ENCODE results near the gene CNTFR.
"Not testable (repeated sequence)": the region's sequence is repeated elsewhere in the genome, so short reads cannot be mapped to it uniquely, and the experiment has no call there.

CNTFR gene

GRCh38 chr9:34554211-34555001, 35.1 kb downstream of the CNTFR start:
- FAIRE-seq: no peak

- FAIRE-seq: no peak
Observed at GRCh38 chr9:34553511-34554021, 36.0 kb downstream of the CNTFR start.

GRCh38 chr9:34552986-34553385, 36.5 kb downstream of the CNTFR start:
- no peak for FAIRE-seq

DNA sequence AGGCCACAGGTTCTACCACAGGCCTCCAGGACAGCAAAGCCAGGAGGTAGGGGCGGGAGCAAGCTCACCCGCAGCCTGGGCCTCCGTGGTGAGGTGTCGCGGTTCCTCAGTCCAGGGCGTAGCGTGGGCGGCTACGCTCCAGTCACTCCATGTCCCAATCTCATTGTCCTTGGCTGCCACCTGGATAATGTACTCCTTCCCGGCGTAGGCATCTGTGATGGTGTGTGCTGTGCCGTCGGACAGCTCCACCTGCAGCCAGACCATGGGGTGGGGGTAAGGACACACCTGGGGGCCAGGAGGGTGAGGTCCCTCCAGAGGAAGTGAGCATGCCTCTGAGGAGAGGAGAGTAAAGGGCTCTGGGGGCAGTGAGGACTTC, 36.9 kb downstream of the CNTFR start:
- no peak for FAIRE-seq

GRCh38 chr9:34551751-34552605, 37.5 kb downstream of the CNTFR start:
- no peak for FAIRE-seq

GRCh38 chr9:34550681-34551270, 38.7 kb downstream of the CNTFR start:
- FAIRE-seq: no peak

DNA sequence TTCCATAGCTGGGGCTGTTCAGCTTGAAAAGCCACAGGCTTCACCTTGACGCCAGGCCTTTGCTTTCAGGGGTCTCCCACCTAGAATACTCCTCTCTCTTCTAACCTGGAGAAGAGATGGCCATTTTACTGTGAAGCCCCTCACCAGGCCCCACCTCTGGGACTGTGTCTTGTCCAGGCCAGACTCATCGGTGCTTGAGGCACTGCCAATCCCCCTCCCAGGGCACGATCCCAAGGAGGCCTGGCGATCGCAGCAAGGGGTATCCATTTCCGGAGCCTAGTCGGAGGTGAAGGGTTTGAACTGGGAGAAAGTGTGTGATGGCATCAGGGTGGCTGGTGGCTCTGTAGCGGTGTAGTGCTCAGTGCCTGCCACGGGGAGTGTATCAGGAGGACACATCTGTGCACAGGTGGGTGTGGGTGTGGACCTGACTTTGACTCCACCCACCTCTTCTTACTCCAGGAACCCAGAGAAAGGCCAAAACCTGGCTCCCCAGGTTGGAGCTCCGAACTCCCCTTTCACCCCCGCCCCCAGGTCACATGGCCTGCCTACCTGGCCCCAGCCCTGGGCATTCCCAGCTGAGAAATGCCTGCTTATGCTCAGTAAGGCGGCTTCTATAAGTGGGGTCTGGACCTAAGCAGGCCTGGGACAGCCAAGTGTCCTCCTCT, 39.4 kb downstream of the CNTFR start:
- no peak for FAIRE-seq

GRCh38 chr9:34549407-34549732, 40.2 kb downstream of the CNTFR start:
- no peak for FAIRE-seq

DNA sequence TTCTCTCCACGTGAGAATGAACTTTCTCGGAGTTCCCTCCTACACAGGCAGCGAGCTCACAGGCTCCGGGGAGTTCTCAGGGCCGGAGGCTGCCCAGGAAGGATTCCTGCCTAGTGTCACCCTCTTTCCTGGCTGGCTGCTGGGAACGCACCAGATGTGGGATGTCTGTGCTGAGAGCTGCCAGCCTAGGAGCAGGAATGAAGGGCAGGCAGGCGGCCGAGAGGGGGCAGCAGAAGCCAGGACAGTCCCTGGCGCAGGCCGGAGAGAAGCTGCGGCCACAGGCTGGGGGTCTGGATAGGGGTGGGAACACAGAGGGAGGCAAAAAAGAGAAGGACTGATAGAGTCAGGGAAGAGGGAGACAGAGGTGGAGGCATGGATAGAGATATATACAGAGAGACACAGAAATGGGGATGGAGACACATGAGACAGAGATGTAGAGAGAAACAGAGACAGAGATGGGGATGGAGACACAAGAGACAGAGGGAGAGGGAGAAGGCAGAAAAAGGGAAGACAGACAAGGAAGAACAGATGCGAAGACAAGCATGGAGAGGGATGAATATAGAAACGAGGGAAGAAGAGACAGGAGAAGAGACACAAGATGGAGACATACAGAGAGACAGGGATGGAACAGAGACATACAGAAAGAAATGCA, 41.4 kb downstream of the CNTFR start:
- FAIRE-seq: no peak

DNA sequence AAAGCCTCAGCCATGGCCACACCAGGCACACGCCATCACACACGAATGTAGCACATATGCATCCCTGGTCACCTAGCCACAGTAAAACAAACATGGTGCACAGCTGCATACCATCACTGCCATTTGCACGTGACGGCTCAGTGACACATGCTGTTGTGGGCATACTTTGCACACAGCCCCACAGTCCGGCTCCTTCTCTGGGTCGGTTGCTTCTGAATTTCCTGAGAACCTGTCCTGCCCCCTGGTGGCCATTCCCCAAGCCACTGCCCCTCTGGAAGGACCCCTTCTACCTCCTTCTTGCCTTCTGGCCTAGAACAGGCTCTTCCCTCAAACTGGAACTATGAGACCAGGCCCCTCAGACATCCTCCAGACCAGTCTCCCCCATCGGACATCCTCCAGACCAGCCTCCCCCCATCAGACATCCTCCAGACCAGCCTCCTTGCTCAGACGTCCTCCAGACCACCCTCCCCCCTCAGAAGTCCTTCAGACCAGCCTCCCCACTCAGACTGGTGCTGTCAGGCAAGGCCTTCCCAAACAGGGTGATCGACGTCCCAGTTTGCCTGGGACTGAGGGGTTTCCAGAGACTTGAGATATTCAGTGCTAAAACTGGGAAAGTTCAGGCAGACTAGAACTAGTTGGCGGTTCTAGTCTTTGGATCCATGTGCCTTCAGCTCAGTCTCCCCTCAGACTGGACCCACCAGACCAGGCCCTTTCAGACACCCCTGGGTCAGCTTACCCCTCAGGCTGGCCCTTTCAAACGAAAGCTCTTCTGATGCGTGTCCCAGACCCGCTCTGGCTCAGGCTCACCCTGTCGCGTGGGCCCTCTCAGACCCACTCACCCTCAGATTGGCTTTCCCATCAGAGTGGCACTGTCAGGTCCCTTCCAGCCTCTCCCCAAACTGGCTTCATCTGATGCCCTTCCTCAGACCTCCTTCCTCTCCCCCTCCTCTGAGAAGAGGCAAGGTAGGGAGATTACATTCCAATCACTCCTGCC, 42.4 kb downstream of the CNTFR start:
- no peak for FAIRE-seq

GRCh38 chr9:34546102-34546833, 43.3 kb downstream of the CNTFR start:
- no peak for FAIRE-seq

GRCh38 chr9:34545497-34545896, 44.0 kb downstream of the CNTFR start:
- no peak for FAIRE-seq

DNA sequence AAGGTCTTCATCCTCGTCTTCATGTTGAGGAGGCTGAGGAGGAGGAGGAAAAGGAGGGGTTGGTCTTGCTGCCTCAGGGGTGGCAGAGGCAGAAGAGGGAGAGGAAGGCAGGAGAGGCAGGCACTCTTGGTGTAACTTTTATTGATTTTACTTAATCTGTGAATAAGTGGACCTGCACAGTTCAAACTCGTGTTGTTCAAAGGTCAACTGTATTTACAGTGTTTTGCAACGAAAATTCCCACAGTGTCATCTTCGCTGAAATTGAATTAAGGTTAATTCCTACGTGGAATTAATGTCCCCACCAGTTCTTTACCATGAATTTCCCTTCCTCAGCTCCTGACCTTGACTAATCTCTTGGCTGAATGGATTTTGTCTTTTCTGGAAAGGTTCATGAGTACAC, 45.5 kb downstream of the CNTFR start:
- no peak for FAIRE-seq

DNA sequence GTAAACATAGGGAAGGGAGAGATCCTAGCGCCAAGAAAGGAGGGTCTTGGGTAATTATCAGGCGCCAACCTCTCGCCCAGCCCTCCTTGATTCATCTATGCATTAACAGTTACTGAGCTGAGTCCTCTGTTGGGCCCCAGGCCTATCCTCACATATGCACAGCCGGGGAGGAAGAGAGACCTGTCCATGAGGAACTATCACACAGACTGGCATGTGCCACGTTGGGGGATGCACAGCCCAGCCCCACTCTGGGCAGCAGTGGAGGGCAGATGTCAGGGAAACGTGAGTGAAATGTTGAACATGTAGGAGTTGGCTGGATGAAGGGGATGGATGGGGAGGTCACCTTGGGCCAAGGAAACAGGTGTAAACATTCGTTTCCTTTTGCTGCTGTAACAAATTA, 48.0 kb downstream of the CNTFR start:
- FAIRE-seq: no peak

DNA sequence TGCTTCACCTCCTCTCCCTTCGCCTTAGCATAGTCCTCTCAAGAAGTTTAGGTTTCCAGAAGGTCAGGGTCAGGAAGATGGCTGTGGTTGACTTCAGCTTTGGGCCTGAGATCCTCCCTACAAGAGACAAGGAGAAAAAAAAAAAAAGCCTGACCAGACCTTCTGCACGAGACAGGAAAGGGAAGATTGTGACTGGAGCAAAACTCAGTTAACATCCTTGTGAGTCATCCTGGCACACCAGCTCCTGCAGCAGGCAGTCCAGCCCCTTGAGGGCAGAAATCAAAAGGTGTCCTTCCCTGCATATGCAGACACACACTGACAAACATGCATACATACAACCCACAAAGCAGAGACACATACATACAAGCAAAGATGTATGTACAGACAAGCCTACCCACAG, 48.7 kb downstream of the CNTFR start:
- no peak for FAIRE-seq

GRCh38 chr9:34536685-34537084, 52.8 kb downstream of the CNTFR start:
- FAIRE-seq: no peak

GRCh38 chr9:34532041-34532440, 57.5 kb downstream of the CNTFR start:
- FAIRE-seq: not testable (repeated sequence)

DNA sequence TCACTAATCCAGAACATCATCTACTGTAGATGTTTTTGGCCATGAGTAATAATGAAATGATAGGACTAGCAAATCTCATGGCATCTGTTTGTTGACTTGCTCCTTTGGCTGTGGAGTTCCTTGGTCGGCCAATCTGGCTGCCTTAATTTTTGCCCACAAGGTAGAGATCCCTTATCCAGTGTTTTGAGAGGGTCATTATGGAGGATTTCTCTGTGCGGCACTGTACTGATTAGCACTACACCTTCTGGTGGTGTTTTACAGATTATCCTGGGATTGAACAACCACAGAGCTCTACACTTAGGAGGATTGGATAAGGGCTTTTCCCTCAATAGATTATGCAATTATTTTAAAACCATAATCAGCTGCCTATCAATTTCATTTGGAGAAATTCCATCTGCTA, 63.5 kb downstream of the CNTFR start:
- no peak for FAIRE-seq

DNA sequence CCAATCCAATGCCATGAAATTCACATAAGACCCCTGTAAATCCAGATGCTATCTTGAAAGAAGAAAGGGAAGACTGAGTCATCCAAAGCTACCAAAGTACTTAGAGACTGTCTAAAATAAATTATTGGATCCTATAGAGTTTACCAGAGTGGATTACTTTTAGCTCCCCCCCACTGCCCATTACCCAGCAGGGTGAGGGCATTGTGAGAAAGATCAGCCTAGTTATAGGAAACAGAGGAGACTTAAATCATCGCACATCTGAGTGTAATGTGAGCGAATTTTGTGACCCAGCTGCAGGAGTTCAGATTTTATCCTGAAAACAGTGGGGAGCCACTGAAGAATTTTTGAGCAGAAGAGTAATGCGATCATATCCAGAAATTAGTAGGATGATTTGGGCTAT, 65.2 kb downstream of the CNTFR start:
- no peak for FAIRE-seq

DNA sequence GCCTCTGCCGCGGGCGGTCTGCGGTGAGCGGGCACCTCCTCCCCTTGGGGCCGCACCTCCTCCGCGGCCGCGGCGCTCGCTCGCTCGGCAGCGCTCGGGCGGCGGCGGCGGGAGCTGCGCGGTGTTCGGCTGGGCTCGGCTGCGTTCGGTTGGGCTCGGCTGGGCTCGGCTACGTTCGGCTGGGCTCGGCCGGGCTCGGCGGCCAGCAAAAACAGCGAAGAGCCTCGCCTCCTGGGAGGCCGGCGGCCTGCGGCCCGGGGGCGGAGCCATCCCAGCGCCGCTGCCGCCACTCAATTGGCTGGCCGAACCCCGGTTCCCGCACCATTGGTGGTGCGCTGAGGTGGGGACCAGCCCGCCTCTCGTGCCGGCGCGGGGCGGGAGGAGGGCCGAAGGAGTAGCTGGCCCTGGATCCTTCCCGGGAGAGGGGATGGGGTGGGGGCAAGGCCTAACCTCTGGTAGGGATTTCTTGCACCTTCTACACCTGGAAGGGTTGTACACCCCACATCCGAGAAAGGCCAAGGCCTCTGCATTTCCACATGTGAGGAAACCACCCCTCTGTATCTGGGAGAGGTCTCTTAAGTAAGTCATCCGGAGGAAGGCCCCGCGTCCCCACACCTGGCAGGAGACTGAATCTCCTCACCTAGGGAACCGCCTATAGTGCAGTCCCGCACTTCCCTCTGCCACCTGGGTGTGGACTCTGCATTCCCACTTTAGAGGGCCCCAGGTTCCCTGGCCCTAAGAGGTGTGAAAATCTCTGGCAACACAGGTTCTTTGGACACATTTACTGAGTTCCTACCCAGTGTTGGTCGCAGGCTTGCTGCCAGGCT, 66.3 kb downstream of the CNTFR start, which contains the start of gene ENHO:
ENHO (minus strand) TSS at position 20 of the 827 bp plus-strand sequence. CDS start 1,295 bp downstream, outside the sequence.
- no peak for FAIRE-seq
